ENCODE data around the gene HKDC1. TPM values are rescaled to one million over a fixed set of nuclear protein-coding genes. Genes with fewer than 3 reads are reported as not detected.

Gene HKDC1
- total and polyA plus RNA-seq, 4 donors, result 0.53 to 20.0 (median 5.2) TPM

DNA sequence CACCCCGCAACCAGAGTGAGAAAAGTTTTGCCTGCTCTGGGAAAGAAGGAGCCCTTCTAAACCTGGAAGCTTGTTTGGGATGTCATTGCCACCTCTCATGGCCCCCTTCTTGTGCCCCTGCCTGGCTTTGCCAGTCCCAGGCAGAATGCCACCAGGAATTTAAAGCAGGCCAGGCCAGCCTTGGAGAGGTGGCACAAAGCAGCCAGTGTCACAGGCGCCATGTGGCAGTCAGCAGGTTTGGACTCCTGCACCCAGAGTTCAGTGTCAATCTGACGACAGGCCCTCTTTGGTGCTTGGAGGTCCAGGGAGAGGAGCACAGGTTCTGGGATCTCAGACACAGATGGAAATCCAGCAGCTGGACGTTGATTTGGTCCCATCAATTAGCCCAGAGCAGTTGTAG, 70.9 kb downstream of the HKDC1 start (continued):
- TF ChIP-seq, protein P1, sequence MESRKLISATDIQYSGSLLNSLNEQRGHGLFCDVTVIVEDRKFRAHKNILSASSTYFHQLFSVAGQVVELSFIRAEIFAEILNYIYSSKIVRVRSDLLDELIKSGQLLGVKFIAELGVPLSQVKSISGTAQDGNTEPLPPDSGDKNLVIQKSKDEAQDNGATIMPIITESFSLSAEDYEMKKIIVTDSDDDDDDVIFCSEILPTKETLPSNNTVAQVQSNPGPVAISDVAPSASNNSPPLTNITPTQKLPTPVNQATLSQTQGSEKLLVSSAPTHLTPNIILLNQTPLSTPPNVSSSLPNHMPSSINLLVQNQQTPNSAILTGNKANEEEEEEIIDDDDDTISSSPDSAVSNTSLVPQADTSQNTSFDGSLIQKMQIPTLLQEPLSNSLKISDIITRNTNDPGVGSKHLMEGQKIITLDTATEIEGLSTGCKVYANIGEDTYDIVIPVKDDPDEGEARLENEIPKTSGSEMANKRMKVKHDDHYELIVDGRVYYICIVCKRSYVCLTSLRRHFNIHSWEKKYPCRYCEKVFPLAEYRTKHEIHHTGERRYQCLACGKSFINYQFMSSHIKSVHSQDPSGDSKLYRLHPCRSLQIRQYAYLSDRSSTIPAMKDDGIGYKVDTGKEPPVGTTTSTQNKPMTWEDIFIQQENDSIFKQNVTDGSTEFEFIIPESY (IDR thresholded peaks at IDR 0.05), result no peak
- TF ChIP-seq, protein P2, sequence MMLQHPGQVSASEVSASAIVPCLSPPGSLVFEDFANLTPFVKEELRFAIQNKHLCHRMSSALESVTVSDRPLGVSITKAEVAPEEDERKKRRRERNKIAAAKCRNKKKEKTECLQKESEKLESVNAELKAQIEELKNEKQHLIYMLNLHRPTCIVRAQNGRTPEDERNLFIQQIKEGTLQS (IDR thresholded peaks at IDR 0.05), result no peak
- no peak for TF ChIP-seq EGR1 (IDR thresholded peaks at IDR 0.05; ENCODE audit: low read depth in 2 of 2)

DNA sequence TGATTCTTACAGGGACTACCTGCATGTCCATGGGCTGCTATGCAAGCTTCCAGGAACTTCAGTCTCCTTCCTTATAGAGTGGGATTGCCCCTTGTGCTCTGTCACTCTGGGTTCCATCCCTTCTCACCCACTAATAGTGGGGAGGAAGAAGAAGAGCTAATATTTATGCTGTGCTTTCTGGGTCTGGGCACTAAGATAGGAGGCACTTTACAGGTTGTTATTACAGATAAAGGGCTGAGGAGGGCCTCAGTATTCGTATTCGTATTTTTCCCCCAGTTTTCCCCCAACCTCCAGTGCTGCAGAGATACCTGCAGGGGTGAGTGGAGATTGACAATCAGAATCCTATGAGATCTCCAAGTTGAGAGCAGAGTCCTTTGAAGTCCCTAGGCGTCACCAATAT, 72.3 kb downstream of the HKDC1 start:
- no peaks in the 10 kb centered on the region for H3K4me1 ChIP-seq (ENCODE audit: control insufficient read depth in 4 of 4, insufficient read depth in 4 of 4, low read length in 3 of 4)
- 55% methylated on average over 3 of the region's 3 CpGs for WGBS
- no peak overlapping the region for H3K9ac ChIP-seq (ENCODE audit: low read depth in 1 of 2, low read length in 2 of 2)
- no peak overlapping the region for H3K4me3 ChIP-seq (ENCODE audit: low read depth in 1 of 3, low read length in 3 of 3)
- H3K9me3 ChIP-seq (ENCODE audit: control insufficient read depth in 4 of 4, low read length in 3 of 4), result no peaks in the 10 kb centered on the region
- no peak overlapping the region for H3K27ac ChIP-seq (ENCODE audit: low read depth in 1 of 2, low read length in 2 of 2)
- TF ChIP-seq JUND (IDR thresholded peaks at IDR 0.05) (no peak), YY1 (IDR thresholded peaks at IDR 0.05) (no peak), HNF4A (conservative IDR thresholded peaks at IDR 0.05) (no peak), SP1 (IDR thresholded peaks at IDR 0.05) (no peak), FOXA1 (IDR thresholded peaks at IDR 0.05) (no peak), HNF4G (IDR thresholded peaks at IDR 0.05) (no peak), EGR1 (IDR thresholded peaks at IDR 0.05; ENCODE audit: low read depth in 2 of 2) (no peak), NR2F2 (IDR thresholded peaks at IDR 0.05) (no peak)
- TF ChIP-seq, protein P3, sequence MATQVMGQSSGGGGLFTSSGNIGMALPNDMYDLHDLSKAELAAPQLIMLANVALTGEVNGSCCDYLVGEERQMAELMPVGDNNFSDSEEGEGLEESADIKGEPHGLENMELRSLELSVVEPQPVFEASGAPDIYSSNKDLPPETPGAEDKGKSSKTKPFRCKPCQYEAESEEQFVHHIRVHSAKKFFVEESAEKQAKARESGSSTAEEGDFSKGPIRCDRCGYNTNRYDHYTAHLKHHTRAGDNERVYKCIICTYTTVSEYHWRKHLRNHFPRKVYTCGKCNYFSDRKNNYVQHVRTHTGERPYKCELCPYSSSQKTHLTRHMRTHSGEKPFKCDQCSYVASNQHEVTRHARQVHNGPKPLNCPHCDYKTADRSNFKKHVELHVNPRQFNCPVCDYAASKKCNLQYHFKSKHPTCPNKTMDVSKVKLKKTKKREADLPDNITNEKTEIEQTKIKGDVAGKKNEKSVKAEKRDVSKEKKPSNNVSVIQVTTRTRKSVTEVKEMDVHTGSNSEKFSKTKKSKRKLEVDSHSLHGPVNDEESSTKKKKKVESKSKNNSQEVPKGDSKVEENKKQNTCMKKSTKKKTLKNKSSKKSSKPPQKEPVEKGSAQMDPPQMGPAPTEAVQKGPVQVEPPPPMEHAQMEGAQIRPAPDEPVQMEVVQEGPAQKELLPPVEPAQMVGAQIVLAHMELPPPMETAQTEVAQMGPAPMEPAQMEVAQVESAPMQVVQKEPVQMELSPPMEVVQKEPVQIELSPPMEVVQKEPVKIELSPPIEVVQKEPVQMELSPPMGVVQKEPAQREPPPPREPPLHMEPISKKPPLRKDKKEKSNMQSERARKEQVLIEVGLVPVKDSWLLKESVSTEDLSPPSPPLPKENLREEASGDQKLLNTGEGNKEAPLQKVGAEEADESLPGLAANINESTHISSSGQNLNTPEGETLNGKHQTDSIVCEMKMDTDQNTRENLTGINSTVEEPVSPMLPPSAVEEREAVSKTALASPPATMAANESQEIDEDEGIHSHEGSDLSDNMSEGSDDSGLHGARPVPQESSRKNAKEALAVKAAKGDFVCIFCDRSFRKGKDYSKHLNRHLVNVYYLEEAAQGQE (IDR thresholded peaks at IDR 0.05), result no peak
- TF ChIP-seq, protein P4, sequence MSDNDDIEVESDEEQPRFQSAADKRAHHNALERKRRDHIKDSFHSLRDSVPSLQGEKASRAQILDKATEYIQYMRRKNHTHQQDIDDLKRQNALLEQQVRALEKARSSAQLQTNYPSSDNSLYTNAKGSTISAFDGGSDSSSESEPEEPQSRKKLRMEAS (IDR thresholded peaks at IDR 0.05), result no peak
- TF ChIP-seq, protein P2 (IDR thresholded peaks at IDR 0.05), result no peak
- TF ChIP-seq, protein P5, sequence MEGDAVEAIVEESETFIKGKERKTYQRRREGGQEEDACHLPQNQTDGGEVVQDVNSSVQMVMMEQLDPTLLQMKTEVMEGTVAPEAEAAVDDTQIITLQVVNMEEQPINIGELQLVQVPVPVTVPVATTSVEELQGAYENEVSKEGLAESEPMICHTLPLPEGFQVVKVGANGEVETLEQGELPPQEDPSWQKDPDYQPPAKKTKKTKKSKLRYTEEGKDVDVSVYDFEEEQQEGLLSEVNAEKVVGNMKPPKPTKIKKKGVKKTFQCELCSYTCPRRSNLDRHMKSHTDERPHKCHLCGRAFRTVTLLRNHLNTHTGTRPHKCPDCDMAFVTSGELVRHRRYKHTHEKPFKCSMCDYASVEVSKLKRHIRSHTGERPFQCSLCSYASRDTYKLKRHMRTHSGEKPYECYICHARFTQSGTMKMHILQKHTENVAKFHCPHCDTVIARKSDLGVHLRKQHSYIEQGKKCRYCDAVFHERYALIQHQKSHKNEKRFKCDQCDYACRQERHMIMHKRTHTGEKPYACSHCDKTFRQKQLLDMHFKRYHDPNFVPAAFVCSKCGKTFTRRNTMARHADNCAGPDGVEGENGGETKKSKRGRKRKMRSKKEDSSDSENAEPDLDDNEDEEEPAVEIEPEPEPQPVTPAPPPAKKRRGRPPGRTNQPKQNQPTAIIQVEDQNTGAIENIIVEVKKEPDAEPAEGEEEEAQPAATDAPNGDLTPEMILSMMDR (IDR thresholded peaks at IDR 0.05; ENCODE audit: low read depth, low read length, missing input control), result no peak
- TF ChIP-seq, protein P1 (IDR thresholded peaks at IDR 0.05), result no peak
- DNase-seq (ENCODE audit: low spot score), result no peak
- no peaks in the 10 kb centered on the region for H3K36me3 ChIP-seq (ENCODE audit: control insufficient read depth in 4 of 4, insufficient read depth in 3 of 4, low read depth in 1 of 4, low read length in 3 of 4)
- no peaks in the 10 kb centered on the region for H3K27me3 ChIP-seq (ENCODE audit: control insufficient read depth in 4 of 4, insufficient read depth in 4 of 4, low read length in 3 of 4)
